Astrocyte (in vitro differentiated cells and primary cell): Measurements from ENCODE around the gene RAB40C. TPM values are rescaled to one million over a fixed set of nuclear protein-coding genes. Genes with fewer than 3 reads are reported as not detected.

Source experiments
- DNase-seq: peaks from one replicate; pipeline ENCODE4 v3.0.0-alpha.2; 2010; ENCODE audit warnings: low read depth
- FAIRE-seq: peaks from 2 replicates; lab custom pipeline; 2011; peaks lifted over from hg19 to GRCh38; lab: Jason Lieb, UNC
- H2AFZ ChIP-seq: 2 replicates; pipeline ENCODE4 v1.6.0; 2012; ENCODE audit warnings: low read depth, low read length, inconsistent platforms
- H3K27ac ChIP-seq: 2 replicates; pipeline ENCODE4 v1.5.1; 2011; ENCODE audit warnings: low read depth, low read length, inconsistent platforms
- H3K27me3 ChIP-seq: 2 replicates; pipeline ENCODE4 v1.6.0; 2011; ENCODE audit warnings: low read length, inconsistent platforms; ENCODE audit not compliant: insufficient read depth
- H3K36me3 ChIP-seq: 2 replicates; pipeline ENCODE4 v1.5.1; 2011; ENCODE audit warnings: low read length, inconsistent platforms; ENCODE audit not compliant: insufficient read depth
- H3K4me1 ChIP-seq: 2 replicates; pipeline ENCODE4 v1.5.1; 2011; ENCODE audit warnings: low read length, inconsistent platforms; ENCODE audit not compliant: insufficient read depth
- H3K4me2 ChIP-seq: 2 replicates; pipeline ENCODE4 v1.6.0; 2012; ENCODE audit warnings: low read length, inconsistent platforms
- H3K4me3 ChIP-seq: 2 replicates; pipeline ENCODE4 v1.5.1; 2011; ENCODE audit warnings: low read depth, mild to moderate bottlenecking, low read length, inconsistent platforms; ENCODE audit not compliant: insufficient read depth
- H3K79me2 ChIP-seq: 2 replicates; pipeline ENCODE4 v1.6.0; 2012; ENCODE audit warnings: mild to moderate bottlenecking, low read length, inconsistent platforms; ENCODE audit not compliant: insufficient read depth
- H3K9ac ChIP-seq: 2 replicates; pipeline ENCODE4 v1.6.0; 2012; ENCODE audit warnings: mild to moderate bottlenecking, low read length, inconsistent platforms
- H3K9me3 ChIP-seq: 2 replicates; pipeline ENCODE4 v1.5.1; 2012; ENCODE audit warnings: low read depth, mild to moderate bottlenecking, low read length, inconsistent platforms; ENCODE audit not compliant: insufficient read depth
- H4K20me1 ChIP-seq: 2 replicates; pipeline ENCODE4 v1.6.0; 2012; ENCODE audit warnings: low read length, inconsistent platforms; ENCODE audit not compliant: insufficient read depth
- H3K27ac Mint-ChIP-seq: one replicate; pipeline ENCODE4 v1.8.0; 2021; ENCODE audit warnings: mild to moderate bottlenecking, mixed read lengths; ENCODE audit not compliant: unreplicated experiment
- H3K27me3 Mint-ChIP-seq: one replicate; pipeline ENCODE4 v1.8.0; 2021; ENCODE audit warnings: low read depth, mixed read lengths; ENCODE audit not compliant: unreplicated experiment
- H3K36me3 Mint-ChIP-seq: one replicate; pipeline ENCODE4 v1.8.0; 2021; ENCODE audit warnings: low read depth, mixed read lengths; ENCODE audit not compliant: unreplicated experiment
- H3K4me1 Mint-ChIP-seq: one replicate; pipeline ENCODE4 v1.8.0; 2021; ENCODE audit warnings: low read depth, mixed read lengths; ENCODE audit not compliant: unreplicated experiment
- H3K4me3 Mint-ChIP-seq: one replicate; pipeline ENCODE4 v1.8.0; 2021; ENCODE audit warnings: mild to moderate bottlenecking, moderate library complexity, mixed read lengths; ENCODE audit not compliant: unreplicated experiment
- H3K9me3 Mint-ChIP-seq: one replicate; pipeline ENCODE4 v1.8.0; 2021; ENCODE audit warnings: mild to moderate bottlenecking, mixed read lengths; ENCODE audit not compliant: unreplicated experiment
- CTCF ChIP-seq: IDR thresholded peaks from 2 replicates; pipeline ENCODE4 v1.5.1; 2011; ENCODE audit warnings: low read depth, mild to moderate bottlenecking, inconsistent platforms, low read length, moderate library complexity; ENCODE audit not compliant: insufficient read depth
- EZH2 ChIP-seq: IDR thresholded peaks from 2 replicates; pipeline ENCODE4 v1.6.1; 2012; ENCODE audit warnings: mild to moderate bottlenecking, low read length, inconsistent platforms; ENCODE audit not compliant: insufficient read depth
- total RNA-seq: library from RNA; stranded (reverse); gene quantifications from 2 replicates; pipeline ENCODE4 v1.2.1, GENCODE V29; 2021

RAB40C gene
- total RNA-seq, 1 donor from 2014 or later = 13.0 TPM

GRCh38 chr16:553601-554296 is 36.1 kb upstream of the RAB40C start:
- no peak overlapping the region for H3K27ac ChIP-seq
- H3K27me3 Mint-ChIP-seq = peaks cover 3% of the 10 kb centered on the region
- H3K4me3 ChIP-seq = no peak overlapping the region
- H2AFZ ChIP-seq = no peak overlapping the region
- no peaks in the 10 kb centered on the region for H3K36me3 Mint-ChIP-seq
- DNase-seq (no peak), FAIRE-seq (no peak)
- H3K27me3 ChIP-seq = no peaks in the 10 kb centered on the region
- H3K79me2 ChIP-seq = no peaks in the 10 kb centered on the region
- H3K9me3 ChIP-seq = no peaks in the 10 kb centered on the region
- peaks cover 2% of the 10 kb centered on the region for H3K4me1 Mint-ChIP-seq
- TF ChIP-seq EZH2 (no peak), CTCF (no peak)
- H3K4me3 Mint-ChIP-seq = no peak overlapping the region
- H3K4me2 ChIP-seq = no peak overlapping the region
- H3K9ac ChIP-seq = no peak overlapping the region
- peaks cover 16% of the 10 kb centered on the region for H3K4me1 ChIP-seq
- peaks cover 9% of the 10 kb centered on the region for H4K20me1 ChIP-seq
- no peak overlapping the region for H3K27ac Mint-ChIP-seq
- no peaks in the 10 kb centered on the region for H3K9me3 Mint-ChIP-seq
- no peaks in the 10 kb centered on the region for H3K36me3 ChIP-seq

- Histone ChIP-seq H3K36me3 (no peaks in the 10 kb centered on the region), H3K4me2 (peak overlapping the region; percentile 71), H3K4me3 (no peak overlapping the region), H3K9ac (peak overlapping the region; percentile 14), H3K27me3 (peaks cover 3% of the 10 kb centered on the region), H4K20me1 (peaks cover 8% of the 10 kb centered on the region), H3K4me1 (peaks cover 16% of the 10 kb centered on the region), H3K9me3 (no peaks in the 10 kb centered on the region), H3K27ac (no peak overlapping the region), H3K79me2 (no peaks in the 10 kb centered on the region), H2AFZ (no peak overlapping the region)
- Mint-ChIP-seq H3K27me3 (peaks cover 3% of the 10 kb centered on the region), H3K4me1 (peaks cover 2% of the 10 kb centered on the region), H3K27ac (no peak overlapping the region), H3K9me3 (no peaks in the 10 kb centered on the region), H3K36me3 (no peaks in the 10 kb centered on the region), H3K4me3 (no peak overlapping the region)
- TF ChIP-seq CTCF (no peak), EZH2 (no peak)
- no peak for FAIRE-seq
- no peak for DNase-seq
Measured at GRCh38 chr16:554297-554621, 35.6 kb upstream of the RAB40C start.

GRCh38 chr16:554640-555365 is 35.1 kb upstream of the RAB40C start:
- Histone ChIP-seq H4K20me1 (peaks cover 8% of the 10 kb centered on the region), H2AFZ (no peak overlapping the region), H3K79me2 (no peaks in the 10 kb centered on the region), H3K36me3 (no peaks in the 10 kb centered on the region), H3K9me3 (no peaks in the 10 kb centered on the region), H3K4me3 (no peak overlapping the region), H3K4me2 (peak overlapping the region; percentile 71), H3K9ac (peak overlapping the region; percentile 14), H3K4me1 (peaks cover 16% of the 10 kb centered on the region), H3K27ac (no peak overlapping the region), H3K27me3 (peaks cover 9% of the 10 kb centered on the region)
- H3K4me3 Mint-ChIP-seq = no peak overlapping the region
- H3K27ac Mint-ChIP-seq = no peak overlapping the region
- H3K36me3 Mint-ChIP-seq = no peaks in the 10 kb centered on the region
- peaks cover 2% of the 10 kb centered on the region for H3K4me1 Mint-ChIP-seq
- FAIRE-seq (no peak), DNase-seq (peak; percentile 52)
- no peaks in the 10 kb centered on the region for H3K9me3 Mint-ChIP-seq
- no peak for TF ChIP-seq CTCF
- TF ChIP-seq EZH2 = no peak
- H3K27me3 Mint-ChIP-seq = peaks cover 3% of the 10 kb centered on the region
